ENCODE results near the gene GPR78.

DNA sequence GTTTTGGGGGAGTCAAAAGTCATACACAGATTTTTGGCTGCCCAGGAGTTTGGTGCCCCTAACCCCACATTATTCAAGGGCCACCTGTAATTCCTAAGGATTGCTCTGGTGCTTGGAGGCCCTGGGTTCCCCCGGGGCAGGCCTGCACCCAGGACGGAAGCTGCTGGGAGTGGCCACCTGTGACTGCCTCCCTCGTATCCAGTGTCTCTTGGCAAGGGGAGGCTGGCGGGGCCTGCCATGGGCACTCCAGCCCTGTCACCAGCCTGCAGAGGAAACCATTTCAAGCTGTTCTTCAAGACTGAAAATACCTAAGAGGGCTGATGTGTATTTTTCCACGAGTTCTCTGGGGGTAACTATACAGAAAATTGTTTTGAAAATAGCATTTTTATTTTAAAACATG is 24.5 kb upstream of the GPR78 start:
- TF ChIP-seq, protein P1, sequence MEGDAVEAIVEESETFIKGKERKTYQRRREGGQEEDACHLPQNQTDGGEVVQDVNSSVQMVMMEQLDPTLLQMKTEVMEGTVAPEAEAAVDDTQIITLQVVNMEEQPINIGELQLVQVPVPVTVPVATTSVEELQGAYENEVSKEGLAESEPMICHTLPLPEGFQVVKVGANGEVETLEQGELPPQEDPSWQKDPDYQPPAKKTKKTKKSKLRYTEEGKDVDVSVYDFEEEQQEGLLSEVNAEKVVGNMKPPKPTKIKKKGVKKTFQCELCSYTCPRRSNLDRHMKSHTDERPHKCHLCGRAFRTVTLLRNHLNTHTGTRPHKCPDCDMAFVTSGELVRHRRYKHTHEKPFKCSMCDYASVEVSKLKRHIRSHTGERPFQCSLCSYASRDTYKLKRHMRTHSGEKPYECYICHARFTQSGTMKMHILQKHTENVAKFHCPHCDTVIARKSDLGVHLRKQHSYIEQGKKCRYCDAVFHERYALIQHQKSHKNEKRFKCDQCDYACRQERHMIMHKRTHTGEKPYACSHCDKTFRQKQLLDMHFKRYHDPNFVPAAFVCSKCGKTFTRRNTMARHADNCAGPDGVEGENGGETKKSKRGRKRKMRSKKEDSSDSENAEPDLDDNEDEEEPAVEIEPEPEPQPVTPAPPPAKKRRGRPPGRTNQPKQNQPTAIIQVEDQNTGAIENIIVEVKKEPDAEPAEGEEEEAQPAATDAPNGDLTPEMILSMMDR (IDR thresholded peaks at IDR 0.05) = no peak
- TF ChIP-seq POLR2AphosphoS5 (IDR thresholded peaks at IDR 0.05; ENCODE audit: insufficient read depth in 1 of 2, low read depth in 1 of 2) = no peak
